Upper lobe of right lung (tissue), 1 donor: ENCODE results near the gene FAM131B. TPM values are rescaled to one million over a fixed set of nuclear protein-coding genes. Genes with fewer than 3 reads are reported as not detected.

Source experiments
- ATAC-seq: fragments of 200-7000 bp; cut with Tn5 transposase; one replicate; pipeline ENCODE4 v1.9.1; 2020; ENCODE audit warnings: mild to moderate bottlenecking, moderate library complexity
- DNase-seq: peaks from one replicate; pipeline ENCODE4 v3.0.0-alpha.2; 2020
- H3K27ac ChIP-seq: fragments of 200-600 bp; one replicate; pipeline ENCODE4 v1.8.0; 2022
- H3K27me3 ChIP-seq: fragments of 200-600 bp; one replicate; pipeline ENCODE4 v1.8.0; 2022; ENCODE audit warnings: mild to moderate bottlenecking
- H3K36me3 ChIP-seq: fragments of 200-600 bp; one replicate; pipeline ENCODE4 v1.8.0; 2022
- H3K4me1 ChIP-seq: fragments of 200-600 bp; one replicate; pipeline ENCODE4 v1.8.0; 2022
- H3K4me3 ChIP-seq: fragments of 200-600 bp; one replicate; pipeline ENCODE4 v1.8.0; 2022; ENCODE audit warnings: mild to moderate bottlenecking
- H3K9me3 ChIP-seq: fragments of 200-600 bp; one replicate; pipeline ENCODE4 v1.8.0; 2022
- intact Hi-C: fragments of 100-400 bp; cut with DNase I; formaldehyde crosslinking; loops from one replicate; pipeline ENCODE4 v1.11.0; 2022
- total RNA-seq: library from RNA; stranded (reverse); fragmentation: NEBNext Ultra II Directional; extraction: Animal tissue kit (Norgen Biotek cat#: 25700); gene quantifications from one replicate; pipeline ENCODE4 v1.2.1, GENCODE V29; 2021
- TF ChIP-seq, protein P1 (sequence below): fragments of 200-600 bp; IDR thresholded peaks from one replicate; pipeline ENCODE4 v1.8.0; 2022; ENCODE audit warnings: antibody characterized with exemption
- donor health status: DM: no; HTN: yes; CAD: no; lungs with severe emphysema.

Gene FAM131B
- total RNA-seq, 1 donor from 2014 or later = 0.90 TPM

- ATAC-seq (no peak), DNase-seq (no peak)
- Histone ChIP-seq H3K4me3 (no peak overlapping the region), H3K9me3 (no peaks in the 10 kb centered on the region), H3K36me3 (peaks cover 56% of the 10 kb centered on the region), H3K27ac (no peak overlapping the region), H3K4me1 (peaks cover 66% of the 10 kb centered on the region), H3K27me3 (no peaks in the 10 kb centered on the region)
- TF ChIP-seq, protein P1, sequence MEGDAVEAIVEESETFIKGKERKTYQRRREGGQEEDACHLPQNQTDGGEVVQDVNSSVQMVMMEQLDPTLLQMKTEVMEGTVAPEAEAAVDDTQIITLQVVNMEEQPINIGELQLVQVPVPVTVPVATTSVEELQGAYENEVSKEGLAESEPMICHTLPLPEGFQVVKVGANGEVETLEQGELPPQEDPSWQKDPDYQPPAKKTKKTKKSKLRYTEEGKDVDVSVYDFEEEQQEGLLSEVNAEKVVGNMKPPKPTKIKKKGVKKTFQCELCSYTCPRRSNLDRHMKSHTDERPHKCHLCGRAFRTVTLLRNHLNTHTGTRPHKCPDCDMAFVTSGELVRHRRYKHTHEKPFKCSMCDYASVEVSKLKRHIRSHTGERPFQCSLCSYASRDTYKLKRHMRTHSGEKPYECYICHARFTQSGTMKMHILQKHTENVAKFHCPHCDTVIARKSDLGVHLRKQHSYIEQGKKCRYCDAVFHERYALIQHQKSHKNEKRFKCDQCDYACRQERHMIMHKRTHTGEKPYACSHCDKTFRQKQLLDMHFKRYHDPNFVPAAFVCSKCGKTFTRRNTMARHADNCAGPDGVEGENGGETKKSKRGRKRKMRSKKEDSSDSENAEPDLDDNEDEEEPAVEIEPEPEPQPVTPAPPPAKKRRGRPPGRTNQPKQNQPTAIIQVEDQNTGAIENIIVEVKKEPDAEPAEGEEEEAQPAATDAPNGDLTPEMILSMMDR = no peak
- intact Hi-C loops = no loop called here
Observed at GRCh38 chr7:143388051-143388450, 25.5 kb upstream of the FAM131B start.

GRCh38 chr7:143387156-143387975, 24.9 kb upstream of the FAM131B start:
- peaks cover 67% of the 10 kb centered on the region for H3K4me1 ChIP-seq
- intact Hi-C loops = no loop called here

DNA sequence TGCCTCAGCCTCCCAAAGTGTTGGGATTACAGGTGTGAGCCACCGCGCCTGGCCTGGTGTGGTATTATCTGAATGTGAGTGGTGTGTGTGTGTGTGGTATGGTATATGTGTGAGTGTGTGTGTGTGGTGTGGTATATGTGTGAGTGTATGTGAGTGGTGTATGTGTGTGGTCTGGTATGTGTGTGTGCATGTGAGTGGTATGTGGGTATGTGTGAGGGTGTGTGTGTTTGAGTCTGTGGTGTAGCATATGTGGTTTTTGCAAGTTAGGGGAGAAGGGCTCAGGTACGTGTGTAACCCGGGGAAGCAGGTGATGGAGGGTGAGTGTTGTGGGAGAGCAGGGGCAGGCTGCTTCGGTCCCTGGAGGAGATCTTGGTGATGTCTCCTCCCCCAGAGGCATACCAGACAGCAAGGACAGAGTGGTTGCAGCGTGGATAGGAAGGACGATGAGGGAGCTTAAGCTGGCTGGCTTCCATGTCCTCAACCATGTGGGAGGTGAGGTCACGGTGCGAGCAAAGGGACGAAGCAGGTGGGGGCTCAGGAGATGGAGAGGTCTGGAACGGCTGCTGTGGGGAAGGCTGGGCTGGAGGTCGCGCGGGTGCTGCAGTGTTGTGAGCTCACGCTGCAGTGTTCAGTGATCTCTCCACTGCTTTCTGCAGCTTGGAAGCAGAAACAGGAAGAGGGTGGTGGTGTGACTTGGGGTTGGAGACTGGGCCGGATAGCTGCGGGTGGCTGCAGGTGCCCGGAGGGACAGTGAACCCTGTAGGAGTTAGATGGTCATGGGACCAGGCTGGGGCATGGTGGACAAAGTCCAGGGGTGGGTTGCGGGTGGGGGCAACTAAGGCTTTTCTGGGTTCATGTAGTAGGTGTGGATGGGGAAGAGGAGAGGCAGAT, 23.6 kb upstream of the FAM131B start:
- no peaks in the 10 kb centered on the region for H3K27me3 ChIP-seq
- peak; percentile 25 for ATAC-seq
- no peaks in the 10 kb centered on the region for H3K9me3 ChIP-seq
- H3K4me1 ChIP-seq = peaks cover 61% of the 10 kb centered on the region
- DNase-seq = peak; percentile 71
- peaks cover 57% of the 10 kb centered on the region for H3K36me3 ChIP-seq
- TF ChIP-seq, protein P1 = no peak
- intact Hi-C loops = no loop called here
- peak overlapping the region; percentile 98 for H3K4me3 ChIP-seq
- H3K27ac ChIP-seq = peak overlapping the region; percentile 99

More at GRCh38 chr7:143387156-143387975, 24.9 kb upstream of the FAM131B start:
- DNase-seq (peak; percentile 54), ATAC-seq (no peak)
- TF ChIP-seq, protein P1 = no peak
- Histone ChIP-seq H3K27ac (peak overlapping the region; percentile 36), H3K27me3 (no peaks in the 10 kb centered on the region), H3K36me3 (peaks cover 63% of the 10 kb centered on the region), H3K4me3 (no peak overlapping the region), H3K9me3 (no peaks in the 10 kb centered on the region)

DNA sequence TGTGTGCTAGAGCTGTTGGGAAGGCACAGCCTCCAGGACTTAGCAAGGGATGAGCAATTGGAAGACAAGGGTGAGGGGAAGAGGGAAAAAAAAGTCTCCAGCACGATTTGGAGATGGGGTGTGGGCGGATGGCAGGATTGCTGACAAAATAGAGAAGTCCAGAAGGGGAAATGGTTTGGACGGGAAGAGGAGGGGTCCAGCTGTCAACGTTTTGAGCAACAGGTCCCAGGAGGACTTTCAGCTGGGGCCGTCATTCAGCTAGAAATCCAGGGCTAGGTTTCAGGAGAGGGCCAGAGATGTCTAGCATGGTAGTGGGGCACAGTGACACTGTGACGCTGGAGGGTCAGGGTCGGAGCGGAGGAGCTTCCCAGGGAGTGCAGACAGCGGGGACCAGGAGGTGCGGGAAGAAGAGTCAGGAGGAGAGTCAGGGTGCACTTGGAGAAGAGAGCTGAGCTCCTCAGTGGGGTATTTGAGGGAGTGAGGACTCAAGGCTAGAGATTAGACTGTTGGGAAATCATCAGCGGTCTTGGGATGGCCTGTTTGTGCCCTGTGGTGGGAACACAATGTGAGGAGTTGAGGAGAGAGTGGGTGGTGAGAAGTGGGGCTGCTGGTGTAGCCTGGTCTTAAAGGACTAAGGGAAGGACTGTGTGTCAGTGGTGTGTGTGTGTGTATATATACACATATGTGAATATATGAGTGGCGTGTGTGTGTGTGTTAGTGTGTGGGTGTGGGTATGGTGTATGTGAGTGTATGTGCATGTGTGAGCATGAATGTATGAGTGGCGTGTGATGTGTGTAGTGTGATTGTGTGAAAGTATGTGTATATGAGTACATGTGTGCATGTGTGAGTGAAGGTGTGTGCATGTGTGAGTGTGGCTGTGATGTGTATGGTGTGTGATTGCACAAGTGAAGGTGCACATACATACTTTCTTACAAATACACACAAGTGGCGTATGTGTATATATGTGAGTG, 22.4 kb upstream of the FAM131B start:
- intact Hi-C loops = no loop called here
- DNase-seq (peak; percentile 68), ATAC-seq (peak; percentile 1)
- Histone ChIP-seq H3K4me3 (peak overlapping the region; percentile 98), H3K9me3 (no peaks in the 10 kb centered on the region), H3K4me1 (peaks cover 51% of the 10 kb centered on the region), H3K36me3 (peaks cover 45% of the 10 kb centered on the region), H3K27ac (peak overlapping the region; percentile 99), H3K27me3 (no peaks in the 10 kb centered on the region)
- TF ChIP-seq, protein P1 = no peak

DNA sequence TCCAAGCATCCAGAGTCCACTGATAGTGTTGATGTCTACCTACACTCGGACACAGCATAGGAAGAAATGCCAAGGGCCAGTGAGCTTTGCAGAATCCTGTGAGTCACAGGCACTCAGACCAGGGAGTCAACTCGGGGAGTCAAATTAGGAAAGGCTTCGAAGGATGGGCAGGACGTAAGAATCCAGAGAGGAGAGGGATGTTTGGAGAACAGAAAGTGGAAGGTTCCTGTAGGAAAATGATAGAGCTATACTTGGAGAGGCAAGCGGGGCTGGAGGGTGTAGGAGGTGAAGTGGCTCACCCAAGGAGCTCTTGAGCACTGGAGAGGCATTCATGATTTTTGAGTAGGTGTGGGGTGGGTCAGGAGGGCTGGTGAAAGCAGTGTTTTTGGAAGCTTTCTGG, 21.6 kb upstream of the FAM131B start:
- peak; percentile 0 for ATAC-seq

More for the DNA sequence above, 21.6 kb upstream of the FAM131B start:
- peak; percentile 65 for DNase-seq
- Histone ChIP-seq H3K4me1 (peaks cover 54% of the 10 kb centered on the region), H3K27ac (peak overlapping the region; percentile 99), H3K36me3 (peaks cover 38% of the 10 kb centered on the region), H3K27me3 (no peaks in the 10 kb centered on the region), H3K9me3 (no peaks in the 10 kb centered on the region), H3K4me3 (peak overlapping the region; percentile 98)
- intact Hi-C loops = no loop called here
- TF ChIP-seq, protein P1 = no peak
